Stimulated activated CD8-positive, alpha-beta memory T cell treated with anti-CD3 and anti-CD28 coated beads, Interleukin-12 subunit alpha, Interleukin-12 subunit beta, amount 100 ng/mL, for 24 hours (primary cell): ENCODE results near the gene TAF1D.
A peak's percentile ranks its signal among the peaks of the same experiment; 100 is the strongest.
"Not testable (repeated sequence)": the region's sequence is repeated elsewhere in the genome, so short reads cannot be mapped to it uniquely, and the experiment has no call there.

Experiments
- DNase-seq: peaks from one replicate; pipeline ENCODE4 v3.0.0-alpha.2; 2020; ENCODE audit errors: extremely low read depth

The TAF1D gene

GRCh38 chr11:93747122-93747521 lies 5.8 kb upstream of the TAF1D start:
- no peak for DNase-seq

GRCh38 chr11:93746101-93746500 lies 4.8 kb upstream of the TAF1D start:
- DNase-seq, result no peak

- DNase-seq, result not testable (repeated sequence)
Measured at GRCh38 chr11:93745005-93745755, 3.9 kb upstream of the TAF1D start.

GRCh38 chr11:93744669-93745004 lies 3.3 kb upstream of the TAF1D start:
- DNase-seq, result no peak

GRCh38 chr11:93743291-93743690 lies 2.0 kb upstream of the TAF1D start:
- DNase-seq, result no peak

GRCh38 chr11:93741882-93742226 lies 559 bp upstream of the TAF1D start:
- DNase-seq, result no peak

GRCh38 chr11:93740730-93741093 lies 583 bp downstream of the TAF1D start:
- DNase-seq, result peak; percentile 26

GRCh38 chr11:93740031-93740729 lies 1.1 kb downstream of the TAF1D start:
- DNase-seq, result no peak

- DNase-seq, result no peak
Measured at GRCh38 chr11:93738647-93739081, 2.6 kb downstream of the TAF1D start.

GRCh38 chr11:93737904-93738612 lies 3.2 kb downstream of the TAF1D start:
- DNase-seq, result no peak

GRCh38 chr11:93736129-93736528 lies 5.2 kb downstream of the TAF1D start:
- no peak for DNase-seq

- no peak for DNase-seq
Measured at GRCh38 chr11:93735627-93736026, 5.7 kb downstream of the TAF1D start.

- no peak for DNase-seq
Measured at GRCh38 chr11:93734427-93735222, 6.7 kb downstream of the TAF1D start.

GRCh38 chr11:93733474-93733873 lies 7.8 kb downstream of the TAF1D start:
- DNase-seq, result no peak

- DNase-seq, result no peak
Measured at GRCh38 chr11:93732237-93732892, 8.9 kb downstream of the TAF1D start.

- DNase-seq, result no peak
Measured at GRCh38 chr11:93730108-93731107, 10.9 kb downstream of the TAF1D start.

GRCh38 chr11:93729129-93729616 lies 12.1 kb downstream of the TAF1D start:
- DNase-seq, result no peak

GRCh38 chr11:93728792-93729128 lies 12.5 kb downstream of the TAF1D start:
- no peak for DNase-seq

- DNase-seq, result no peak
Measured at GRCh38 chr11:93727985-93728791, 13.1 kb downstream of the TAF1D start.
